Amniotic epithelial cell (primary cell): ENCODE data around the gene HNRNPDL.
"Not testable (repeated sequence)": the region's sequence is repeated elsewhere in the genome, so short reads cannot be mapped to it uniquely, and the experiment has no call there.

Source experiments
- DNase-seq: peaks from one replicate; pipeline ENCODE4 v3.0.0-alpha.2; 2010; ENCODE audit warnings: low read depth

The HNRNPDL gene

DNA sequence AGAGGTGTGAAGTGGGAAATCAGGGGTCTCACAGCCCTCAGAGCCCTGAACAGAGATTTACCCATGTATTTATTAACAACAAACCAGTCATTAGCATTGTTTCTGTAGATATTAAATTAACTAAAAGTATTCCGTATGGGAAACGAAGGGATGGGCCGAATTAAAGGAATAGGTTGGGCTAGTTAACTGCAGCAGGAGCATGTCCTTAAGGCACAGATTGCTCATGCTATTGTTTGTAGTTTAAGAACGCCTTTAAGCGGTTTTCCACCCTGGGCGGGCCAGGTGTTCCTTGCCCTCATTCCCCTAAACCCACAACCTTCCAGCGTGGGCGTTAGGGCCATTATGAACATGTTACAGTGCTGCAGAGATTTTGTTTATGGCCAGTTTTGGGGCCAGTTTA lies 44.0 kb downstream of the HNRNPDL start:
- DNase-seq = not testable (repeated sequence)

DNA sequence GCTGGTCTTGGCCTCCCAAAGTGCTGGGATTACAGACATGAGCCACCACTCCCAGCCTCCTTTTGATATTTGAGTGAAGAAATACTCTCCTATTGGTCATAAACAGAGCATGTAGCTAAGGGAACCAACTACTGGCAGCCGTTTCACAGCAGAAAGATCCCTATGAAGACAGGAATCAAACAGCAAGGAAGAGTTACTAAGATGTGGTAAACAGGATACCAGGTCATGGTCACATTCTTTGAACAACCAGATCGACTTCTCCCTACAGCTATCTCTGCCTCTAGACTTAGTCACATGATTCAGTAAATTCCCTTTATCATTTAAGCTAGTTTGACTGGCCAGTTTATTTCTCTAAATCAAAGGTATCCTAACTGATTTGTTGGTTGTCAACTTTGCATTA lies 47.5 kb downstream of the HNRNPDL start:
- DNase-seq = no peak

DNA sequence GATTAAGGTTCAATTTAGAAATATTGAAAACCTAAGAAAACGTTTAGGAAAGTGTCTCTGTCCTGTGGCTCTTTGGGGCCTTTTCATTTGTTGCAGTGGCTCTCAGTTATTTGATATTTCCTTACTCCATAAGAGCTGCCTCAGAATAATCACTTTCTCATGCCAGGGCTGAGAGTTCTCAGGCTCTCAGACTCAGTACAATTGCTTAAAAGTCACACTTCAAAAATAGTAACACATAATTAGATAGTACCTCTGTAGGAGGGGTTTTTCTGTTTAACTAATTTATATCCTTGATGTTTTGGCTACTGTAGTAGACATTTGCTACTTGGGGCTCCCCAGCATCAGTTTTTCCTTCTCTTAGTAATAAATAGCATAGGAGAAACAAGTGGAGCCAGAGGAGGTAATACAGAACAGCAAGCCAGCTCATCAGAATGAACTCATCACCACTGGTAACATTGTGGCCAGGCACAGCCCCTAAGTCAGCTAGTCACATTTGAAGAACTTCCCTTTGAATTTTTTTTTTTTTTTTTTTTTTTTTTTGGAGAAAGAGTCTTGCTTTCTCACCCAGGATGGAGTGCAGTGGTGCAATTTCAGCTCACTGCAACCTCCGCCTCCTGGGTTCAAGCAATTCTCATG lies 48.5 kb downstream of the HNRNPDL start:
- DNase-seq = no peak

DNA sequence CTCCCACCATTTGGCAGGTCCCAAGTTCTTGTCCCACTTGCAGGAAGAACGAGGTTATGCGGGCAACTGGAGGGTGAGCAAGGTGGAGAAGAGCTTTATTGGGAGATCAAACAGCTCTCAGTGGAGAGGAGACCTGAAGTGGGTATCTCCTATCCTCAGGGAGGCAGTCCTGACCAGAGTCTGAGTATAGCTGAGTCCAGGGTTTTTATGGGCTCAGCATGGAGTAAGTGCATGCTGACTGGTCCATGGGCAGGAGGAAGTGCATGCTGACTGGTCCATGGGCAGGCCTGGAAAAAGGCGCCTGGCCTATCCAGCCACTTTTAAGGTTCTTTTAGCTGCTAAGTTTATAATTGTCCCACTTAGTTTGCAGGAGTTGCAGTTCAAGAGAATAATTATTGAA lies 49.0 kb downstream of the HNRNPDL start:
- no peak for DNase-seq

DNA sequence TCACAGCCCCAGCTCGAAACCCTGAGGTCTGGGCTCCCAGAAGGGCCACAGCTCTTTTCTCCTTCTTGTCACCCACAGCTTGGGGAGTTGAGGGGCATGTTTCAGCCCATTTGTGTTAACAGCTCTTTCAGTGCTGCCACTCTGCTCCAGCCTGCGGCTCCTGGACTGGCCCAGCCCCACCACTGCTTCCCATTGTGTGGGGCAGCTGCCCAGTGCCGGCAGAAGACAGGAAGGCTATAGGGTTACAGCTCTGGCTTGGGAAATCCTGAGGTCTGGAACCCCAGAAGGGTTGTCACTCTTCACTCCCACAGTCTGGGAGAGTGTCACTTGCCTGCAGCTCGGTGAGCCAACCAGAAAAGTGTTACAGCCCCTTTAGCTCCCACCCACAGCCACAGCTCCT lies 49.4 kb downstream of the HNRNPDL start:
- DNase-seq = no peak

DNA sequence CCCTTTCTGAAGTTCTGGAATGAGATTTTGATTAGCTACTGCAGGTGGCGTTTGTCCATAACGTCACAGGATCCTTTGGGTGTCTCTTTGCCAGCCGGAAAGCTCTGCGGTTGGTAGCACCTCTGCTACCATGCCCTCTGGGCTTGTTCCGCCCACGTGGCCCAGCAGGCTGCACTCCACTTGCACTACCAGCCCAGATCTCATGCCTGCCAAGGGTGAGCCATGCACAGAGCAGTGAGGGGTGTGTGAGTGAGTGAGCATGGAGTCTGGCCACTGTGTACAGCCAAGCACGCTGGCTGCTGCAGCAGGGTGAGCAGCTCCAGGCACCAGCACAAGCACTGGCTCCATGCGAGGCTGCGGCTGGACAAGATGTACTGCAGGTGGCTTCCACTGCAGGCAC lies 49.9 kb downstream of the HNRNPDL start:
- DNase-seq = no peak

DNA sequence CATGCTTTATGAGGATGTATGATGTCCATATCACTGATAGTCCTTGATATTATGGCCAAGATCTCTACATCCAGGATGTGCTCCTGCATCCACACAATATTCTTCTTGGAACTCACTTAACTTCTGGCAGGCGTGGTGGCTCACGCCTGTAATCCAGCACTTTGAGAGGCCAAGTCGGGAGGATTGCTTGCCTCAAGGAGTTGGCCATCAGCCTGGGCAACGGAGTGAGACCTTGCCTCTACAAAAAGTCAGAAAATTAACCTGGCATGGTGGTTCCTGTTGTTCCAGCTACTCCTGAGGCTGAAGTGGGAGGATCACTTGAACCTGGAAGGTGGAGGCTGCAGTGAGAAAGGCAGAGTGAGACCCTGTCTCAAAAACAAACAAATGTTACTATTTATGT lies 54.2 kb downstream of the HNRNPDL start:
- no peak for DNase-seq

DNA sequence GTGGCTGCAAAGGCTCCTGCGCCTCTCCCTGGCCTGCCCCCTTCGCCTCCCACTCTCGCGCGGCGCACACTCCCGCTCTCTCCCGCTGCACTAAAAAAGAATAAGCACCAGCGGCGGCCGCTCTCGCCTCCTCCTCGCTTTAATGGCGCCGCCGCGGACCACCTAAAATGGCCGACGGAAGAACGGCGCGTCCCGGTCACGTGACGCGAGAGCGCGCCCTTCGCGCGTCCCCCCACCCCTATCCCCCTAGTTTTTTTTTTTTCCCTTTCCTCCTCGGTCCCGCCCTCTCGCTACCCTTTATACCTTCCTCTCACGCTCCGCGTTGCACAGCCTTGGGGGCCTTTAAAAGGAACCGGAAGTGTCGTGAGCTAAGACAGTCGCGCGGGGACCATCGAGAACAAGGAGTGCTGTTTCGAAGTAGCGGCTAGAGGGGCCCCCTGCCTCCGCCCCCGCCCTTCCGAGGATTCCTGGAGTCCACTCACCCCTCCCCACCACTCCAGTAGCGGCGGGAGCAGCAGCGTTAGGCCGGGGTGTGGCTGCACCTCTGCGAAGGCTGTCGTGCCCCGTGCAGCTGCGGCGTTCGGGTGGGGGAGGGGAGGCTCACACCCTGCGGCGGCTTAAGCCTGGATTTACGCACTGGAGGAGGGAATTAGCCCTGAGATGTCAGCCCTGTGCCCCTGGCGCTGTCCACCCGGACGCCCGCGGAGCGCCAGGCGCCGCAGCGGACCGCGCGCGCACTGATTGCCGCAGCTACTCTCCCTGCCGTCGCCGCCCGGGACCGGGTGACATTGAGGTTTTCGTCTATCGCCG lies 56.2 kb downstream of the HNRNPDL start, which contains the start of gene HNRNPD:
Gene HNRNPD (minus strand): TSS at position 176 of the 810 bp plus-strand sequence. CDS start 313 bp downstream, outside the sequence.
- peak; percentile 100 for DNase-seq

DNA sequence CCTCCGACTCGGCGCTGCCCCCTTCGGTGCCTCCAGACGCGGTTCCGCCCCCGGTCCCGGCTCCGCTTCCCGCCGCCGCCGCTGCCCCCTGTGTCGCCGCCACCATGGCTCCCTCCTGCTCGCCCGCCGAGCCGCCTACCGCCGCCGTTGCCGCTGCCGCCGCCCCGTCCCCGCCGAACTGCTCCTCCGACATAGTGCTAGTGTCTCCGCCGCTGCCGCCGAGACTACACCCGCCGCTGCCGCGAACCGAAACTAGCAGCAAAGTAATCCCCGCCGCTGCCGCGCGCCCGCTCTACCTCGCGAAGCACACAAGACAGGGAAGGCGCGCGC lies 56.8 kb downstream of the HNRNPDL start:
- DNase-seq = no peak
